ENCODE data around the gene STK11IP. TPM values are rescaled to one million over a fixed set of nuclear protein-coding genes. Genes with fewer than 3 reads are reported as not detected.

Gene STK11IP
- total and polyA plus RNA-seq, 2 of the 13 experiments (the other 11 are each of a cell fraction or from before 2014, with no cell fraction given), result 12.8 to 24.0 TPM

DNA sequence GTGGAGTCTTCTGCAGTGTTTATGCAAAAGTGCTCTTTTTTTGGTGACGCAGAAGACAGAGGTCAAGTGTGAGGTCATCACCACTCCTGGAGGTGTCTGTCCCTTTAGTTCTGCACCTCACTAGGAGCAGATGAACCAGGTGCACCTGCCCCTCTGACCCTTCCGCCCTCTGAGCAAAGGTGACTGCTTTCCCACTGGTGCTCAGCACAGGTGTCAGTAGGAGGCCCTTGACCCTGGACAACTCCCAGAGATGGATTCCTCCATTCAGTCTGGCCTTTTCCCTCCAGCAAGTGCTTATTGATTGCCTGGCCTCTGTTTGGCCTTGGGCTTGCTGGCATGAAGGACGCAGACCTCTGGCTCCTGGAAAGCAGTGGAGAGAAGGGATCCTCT lies 21.1 kb downstream of the STK11IP start:
- no peak overlapping the region for H3K27ac ChIP-seq (ENCODE audit: extremely low read length, insufficient read depth, low read length)
- CTCF ChIA-PET (ENCODE audit: low intra/inter-chr PET ratio, low total read pairs), result interaction anchor here (0.8 to 2.8 kb wide), 2 partner anchors 24 to 77 kb away, joined by 4 to 12 read pairs; no protein-coding TSS in a partner anchor
- BruUV-seq (replicated peaks), result no TSS peak
- DNase-seq (ENCODE audit: low spot score) (no peak), ATAC-seq (peak; percentile 78), FAIRE-seq (no peak)
- H2AFZ ChIP-seq (ENCODE audit: low read length), result no peak overlapping the region
- no peaks in the 10 kb centered on the region for H3K79me2 ChIP-seq (ENCODE audit: insufficient read depth, low read length)
- 28% methylated on average over 3 of the region's 3 CpGs for WGBS (ENCODE audit: low lambda C conversion rate)
- no peaks in the 10 kb centered on the region for H3K9me3 ChIP-seq (ENCODE audit: low read length)
- peaks cover 0 to 10% of the 10 kb centered on the region in 2 experiments; a peak in 1 of 5 replicates for H3K36me3 ChIP-seq (replicated peaks in 1 of 2; ENCODE audit: control insufficient read depth in 1 of 2, insufficient read depth in 2 of 2, low read length in 2 of 2)
- H4K20me1 ChIP-seq (ENCODE audit: insufficient read depth, low read length), result no peaks in the 10 kb centered on the region
- intact Hi-C loops (cut with micrococcal nuclease; ENCODE audit: unreplicated experiment) (loop anchor here (1.0 kb wide), 1 partner anchor 24 kb away; no protein-coding TSS in a partner anchor), in situ Hi-C loops (cut with HindIII; ENCODE audit: extremely low pct_ligation_motif_present, low pct_unique_long_range_greater_than_20kb) (no loop called here)
- no peak overlapping the region for H3K9ac ChIP-seq (ENCODE audit: insufficient read depth, low read depth, low read length)
- peaks cover 2 to 25% of the 10 kb centered on the region in 2 experiments; a peak in 4 of 5 replicates for H3K27me3 ChIP-seq (ENCODE audit: control insufficient read depth in 1 of 2, insufficient read depth in 2 of 2, low read length in 2 of 2)
- 0 out of 6 replicates have a peak overlapping the region, but pooled peaks of 1 of the 3 experiments have one; percentile 9 for H3K4me3 ChIP-seq (replicated peaks in 1 of 3; ENCODE audit: insufficient read depth in 1 of 3, low read depth in 2 of 3, low read length in 3 of 3)
- no peak overlapping the region for H3K4me2 ChIP-seq (ENCODE audit: low read depth, low read length)
- POLR2A ChIA-PET, result no interaction called here
- peaks cover 10% of the 10 kb centered on the region for H3K4me1 ChIP-seq (ENCODE audit: insufficient read depth, low read length)
- TF ChIP-seq ZNF350 (CRISPR knock-in tag; IDR thresholded peaks at IDR 0.05; ENCODE audit: borderline replicate concordance, low read depth), result 0 out of 2 replicates have a peak, but pooled peaks have one; percentile 52
- TF ChIP-seq, protein P1, sequence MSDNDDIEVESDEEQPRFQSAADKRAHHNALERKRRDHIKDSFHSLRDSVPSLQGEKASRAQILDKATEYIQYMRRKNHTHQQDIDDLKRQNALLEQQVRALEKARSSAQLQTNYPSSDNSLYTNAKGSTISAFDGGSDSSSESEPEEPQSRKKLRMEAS (IDR thresholded peaks at IDR 0.05), result 0 out of 2 replicates have a peak, but pooled peaks have one; percentile 12
- TF ChIP-seq, protein P2, sequence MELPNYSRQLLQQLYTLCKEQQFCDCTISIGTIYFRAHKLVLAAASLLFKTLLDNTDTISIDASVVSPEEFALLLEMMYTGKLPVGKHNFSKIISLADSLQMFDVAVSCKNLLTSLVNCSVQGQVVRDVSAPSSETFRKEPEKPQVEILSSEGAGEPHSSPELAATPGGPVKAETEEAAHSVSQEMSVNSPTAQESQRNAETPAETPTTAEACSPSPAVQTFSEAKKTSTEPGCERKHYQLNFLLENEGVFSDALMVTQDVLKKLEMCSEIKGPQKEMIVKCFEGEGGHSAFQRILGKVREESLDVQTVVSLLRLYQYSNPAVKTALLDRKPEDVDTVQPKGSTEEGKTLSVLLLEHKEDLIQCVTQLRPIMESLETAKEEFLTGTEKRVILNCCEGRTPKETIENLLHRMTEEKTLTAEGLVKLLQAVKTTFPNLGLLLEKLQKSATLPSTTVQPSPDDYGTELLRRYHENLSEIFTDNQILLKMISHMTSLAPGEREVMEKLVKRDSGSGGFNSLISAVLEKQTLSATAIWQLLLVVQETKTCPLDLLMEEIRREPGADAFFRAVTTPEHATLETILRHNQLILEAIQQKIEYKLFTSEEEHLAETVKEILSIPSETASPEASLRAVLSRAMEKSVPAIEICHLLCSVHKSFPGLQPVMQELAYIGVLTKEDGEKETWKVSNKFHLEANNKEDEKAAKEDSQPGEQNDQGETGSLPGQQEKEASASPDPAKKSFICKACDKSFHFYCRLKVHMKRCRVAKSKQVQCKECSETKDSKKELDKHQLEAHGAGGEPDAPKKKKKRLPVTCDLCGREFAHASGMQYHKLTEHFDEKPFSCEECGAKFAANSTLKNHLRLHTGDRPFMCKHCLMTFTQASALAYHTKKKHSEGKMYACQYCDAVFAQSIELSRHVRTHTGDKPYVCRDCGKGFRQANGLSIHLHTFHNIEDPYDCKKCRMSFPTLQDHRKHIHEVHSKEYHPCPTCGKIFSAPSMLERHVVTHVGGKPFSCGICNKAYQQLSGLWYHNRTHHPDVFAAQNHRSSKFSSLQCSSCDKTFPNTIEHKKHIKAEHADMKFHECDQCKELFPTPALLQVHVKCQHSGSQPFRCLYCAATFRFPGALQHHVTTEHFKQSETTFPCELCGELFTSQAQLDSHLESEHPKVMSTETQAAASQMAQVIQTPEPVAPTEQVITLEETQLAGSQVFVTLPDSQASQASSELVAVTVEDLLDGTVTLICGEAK (IDR thresholded peaks at IDR 0.05), result no peak
- TF ChIP-seq, protein P2 (CRISPR knock-in tag; IDR thresholded peaks at IDR 0.05), result 0 out of 2 replicates have a peak, but pooled peaks have one; percentile 38
- peak; percentile 25; the same call in 1 of the 2 replicates for TF ChIP-seq CREM (IDR thresholded peaks at IDR 0.05)
- TF ChIP-seq CREM (CRISPR knock-in tag; IDR thresholded peaks at IDR 0.05), result no peak
- peak; percentile 28; the same call in 1 of the 2 replicates for TF ChIP-seq THAP11 (CRISPR knock-in tag; IDR thresholded peaks at IDR 0.05)
- peak; percentile 11; the same call in 1 of the 2 replicates for TF ChIP-seq SAP130 (CRISPR knock-in tag; IDR thresholded peaks at IDR 0.05; ENCODE audit: low read depth)
- peak; percentile 8; the same call in 1 of the 2 replicates for TF ChIP-seq FOXO1 (CRISPR knock-in tag; IDR thresholded peaks at IDR 0.05)
- no peak for TF ChIP-seq ZNF850 (CRISPR knock-in tag; conservative IDR thresholded peaks at IDR 0.05)
- peak; percentile 82 for TF ChIP-seq ONECUT2 (CRISPR knock-in tag; IDR thresholded peaks at IDR 0.05)
- 0 out of 2 replicates have a peak, but pooled peaks have one; percentile 20 for TF ChIP-seq MED1 (CRISPR knock-in tag; IDR thresholded peaks at IDR 0.05)
- TF ChIP-seq SKI (IDR thresholded peaks at IDR 0.05; ENCODE audit: partially characterized antibody), result peak; percentile 78
- TF ChIP-seq, protein P3, sequence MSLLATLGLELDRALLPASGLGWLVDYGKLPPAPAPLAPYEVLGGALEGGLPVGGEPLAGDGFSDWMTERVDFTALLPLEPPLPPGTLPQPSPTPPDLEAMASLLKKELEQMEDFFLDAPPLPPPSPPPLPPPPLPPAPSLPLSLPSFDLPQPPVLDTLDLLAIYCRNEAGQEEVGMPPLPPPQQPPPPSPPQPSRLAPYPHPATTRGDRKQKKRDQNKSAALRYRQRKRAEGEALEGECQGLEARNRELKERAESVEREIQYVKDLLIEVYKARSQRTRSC (CRISPR knock-in tag; IDR thresholded peaks at IDR 0.05; ENCODE audit: low read depth), result no peak
- TF ChIP-seq FOXK1 (CRISPR knock-in tag; IDR thresholded peaks at IDR 0.05; ENCODE audit: borderline replicate concordance, low read depth), result peak; percentile 53; the same call in 1 of the 2 replicates
- TF ChIP-seq SALL1 (CRISPR knock-in tag; IDR thresholded peaks at IDR 0.05), result peak; percentile 56; the same call in 1 of the 2 replicates

Measured in HepG2 (cell line).